GM19193 (cell line): ENCODE data around the gene ANKH.

Experiments
- POLR2A ChIP-seq: IDR thresholded peaks from 4 replicates; pipeline ENCODE4 v1.6.1; 2011; ENCODE audit not compliant: insufficient read depth, insufficient read length; ENCODE audit errors: extremely low read depth

The ANKH gene

DNA sequence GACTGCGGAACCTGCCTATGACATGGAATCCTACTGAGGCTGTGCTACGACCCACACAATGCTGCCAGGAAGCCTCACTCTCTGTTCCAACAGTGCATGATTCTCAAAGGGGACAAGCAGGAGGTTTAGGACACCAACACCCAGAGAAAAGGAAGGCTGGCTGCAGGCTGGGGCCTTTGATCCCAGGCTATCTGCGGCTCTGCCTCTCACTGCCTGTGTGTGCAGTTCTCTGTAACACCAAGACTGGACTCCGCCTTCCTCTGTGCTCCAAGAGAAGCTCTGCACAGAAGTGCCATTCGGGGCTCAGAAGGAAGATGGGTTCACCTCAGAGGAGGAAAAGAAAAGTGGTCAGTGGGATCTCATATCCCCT lies 20.5 kb downstream of the ANKH start:
- no peak for TF ChIP-seq POLR2A

DNA sequence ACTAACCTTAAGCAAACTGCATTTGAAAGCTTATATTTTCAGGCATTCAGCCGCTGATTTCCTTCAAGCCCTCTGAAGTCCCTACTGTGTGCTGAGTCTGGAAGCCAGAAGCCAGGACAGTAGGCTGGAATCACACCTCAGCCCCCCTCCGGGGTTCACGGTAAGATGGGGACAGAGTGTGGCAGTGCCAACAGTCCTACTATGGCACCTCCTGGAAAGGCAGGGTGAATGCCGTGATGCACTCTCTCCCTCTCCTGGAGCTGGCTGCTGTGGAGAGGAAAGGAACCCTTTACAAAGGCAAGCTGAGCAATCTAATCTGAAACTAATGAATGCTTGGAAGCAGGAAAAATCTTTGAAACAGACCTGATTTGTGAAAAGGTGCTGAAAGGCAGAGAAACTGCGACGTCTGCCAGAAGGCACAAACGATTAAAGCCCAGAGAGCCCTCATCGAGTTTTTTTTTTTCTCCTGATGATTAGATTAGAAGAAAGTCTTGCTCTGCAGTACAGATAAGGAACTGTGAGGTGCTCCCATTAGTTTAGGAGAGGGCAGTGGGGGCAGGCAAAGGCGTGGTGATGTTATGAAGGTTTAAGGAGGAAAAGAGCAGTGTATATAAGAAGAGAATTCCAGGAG lies 21.0 kb downstream of the ANKH start:
- no peak for TF ChIP-seq POLR2A

DNA sequence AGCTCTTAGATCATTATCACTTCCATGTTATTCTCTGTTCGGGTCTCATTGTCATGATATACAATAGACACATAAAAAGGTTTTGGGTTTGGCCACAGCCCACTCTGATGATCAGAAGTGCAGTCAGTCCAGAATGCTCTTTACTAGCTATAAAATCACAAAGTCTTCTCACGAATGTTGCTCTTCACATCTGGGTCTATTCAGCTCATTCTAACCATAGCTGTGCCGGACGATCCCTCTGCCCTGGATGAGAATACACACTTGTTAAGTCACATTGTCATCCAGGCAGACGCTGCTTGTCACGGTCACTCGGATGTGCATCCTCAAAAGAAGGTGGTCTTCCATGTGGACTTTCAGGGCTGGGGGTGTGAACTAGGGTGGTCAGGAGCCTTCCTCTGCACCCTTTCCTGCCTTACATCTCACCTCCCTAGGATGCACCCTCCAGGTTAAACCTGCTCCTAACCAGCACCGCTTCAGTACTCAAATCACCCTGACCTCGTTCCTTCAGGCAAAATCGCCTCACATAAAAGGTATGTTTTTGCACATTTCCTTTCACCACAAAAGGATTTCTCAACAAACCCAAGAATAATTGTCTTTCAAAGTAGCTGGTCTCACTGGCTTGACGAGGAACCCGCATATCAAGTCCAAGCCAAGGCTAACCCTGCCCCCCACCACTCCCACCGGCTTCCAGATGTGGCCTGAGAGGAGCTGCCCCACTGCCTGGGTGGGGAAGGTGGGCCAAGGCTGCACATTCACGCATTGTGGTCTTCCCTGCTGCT lies 21.9 kb downstream of the ANKH start:
- TF ChIP-seq POLR2A: no peak

DNA sequence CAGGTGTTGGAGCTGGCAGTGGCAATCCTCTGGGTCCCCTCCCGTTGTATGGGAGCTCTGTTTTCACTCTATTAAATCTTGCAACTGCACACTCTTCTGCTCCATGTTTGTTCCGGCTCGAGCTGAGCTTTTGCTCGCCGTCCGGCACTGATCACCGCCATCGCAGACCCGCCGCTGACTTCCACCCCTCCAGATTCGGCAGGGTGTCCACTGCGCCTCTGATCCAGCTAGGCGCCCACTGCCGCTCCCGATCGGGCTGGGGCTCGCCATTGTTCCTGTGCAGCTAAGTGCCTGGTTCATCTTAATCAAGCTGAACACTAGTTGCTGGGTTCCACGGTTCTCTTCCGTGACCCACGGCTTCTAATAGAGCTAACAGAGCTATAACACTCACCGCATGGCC lies 23.2 kb downstream of the ANKH start:
- TF ChIP-seq POLR2A: no peak

DNA sequence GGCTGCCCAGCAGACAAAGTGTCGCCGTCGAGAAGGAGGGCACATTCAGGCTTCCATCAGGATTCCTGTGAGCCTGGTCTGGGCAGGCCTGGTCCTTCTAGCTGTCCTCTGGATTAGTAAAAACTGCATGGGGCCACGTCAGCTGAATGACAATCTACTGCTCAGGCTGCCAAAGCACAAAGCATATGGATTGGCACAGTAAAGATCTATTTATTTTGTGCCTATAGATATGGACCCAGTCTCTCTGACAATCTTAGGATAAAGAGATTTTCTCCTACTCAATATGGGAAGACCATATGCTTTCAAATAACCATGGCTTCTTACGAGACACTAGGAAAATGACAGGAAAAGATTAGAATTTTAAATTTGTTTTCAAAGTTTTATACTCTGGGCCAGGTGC lies 24.1 kb downstream of the ANKH start:
- no peak for TF ChIP-seq POLR2A

DNA sequence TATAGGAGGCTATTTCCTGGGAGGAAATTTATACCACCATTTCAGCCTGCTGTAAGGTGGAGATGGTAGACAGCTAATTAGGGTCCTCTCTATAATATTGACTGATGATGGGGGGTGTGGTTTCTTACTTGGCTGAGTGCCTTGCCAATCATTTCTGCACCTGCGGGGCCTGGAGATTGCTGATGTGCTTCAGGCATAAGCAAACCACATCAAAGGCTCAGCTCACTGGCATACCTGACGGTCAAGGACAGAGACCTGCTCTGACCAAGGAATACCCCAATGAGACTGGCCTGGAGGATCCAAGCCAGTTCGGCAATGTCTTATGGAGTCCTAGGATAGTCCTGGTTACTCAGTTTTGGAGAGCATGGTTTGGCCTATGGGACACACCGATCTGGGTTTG lies 29.5 kb downstream of the ANKH start:
- no peak for TF ChIP-seq POLR2A

DNA sequence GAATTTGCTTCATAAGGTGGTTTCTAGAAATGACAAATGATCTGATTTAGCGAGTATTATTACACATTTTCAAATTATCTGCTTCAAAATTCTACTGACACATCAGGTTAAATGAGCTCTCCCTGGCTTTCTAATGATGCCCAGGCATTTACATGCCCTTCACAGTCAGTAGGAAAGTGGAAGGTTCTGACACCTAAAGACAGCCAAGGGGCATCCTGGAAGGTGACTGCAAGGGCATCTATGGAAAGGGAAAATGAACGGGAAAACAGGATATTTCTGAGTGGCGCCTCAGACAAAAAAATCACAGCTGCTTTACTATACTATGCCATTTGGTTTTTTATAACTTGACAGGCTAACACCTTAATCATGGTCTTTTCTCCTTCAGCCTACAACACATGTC lies 31.0 kb downstream of the ANKH start:
- TF ChIP-seq POLR2A: no peak

DNA sequence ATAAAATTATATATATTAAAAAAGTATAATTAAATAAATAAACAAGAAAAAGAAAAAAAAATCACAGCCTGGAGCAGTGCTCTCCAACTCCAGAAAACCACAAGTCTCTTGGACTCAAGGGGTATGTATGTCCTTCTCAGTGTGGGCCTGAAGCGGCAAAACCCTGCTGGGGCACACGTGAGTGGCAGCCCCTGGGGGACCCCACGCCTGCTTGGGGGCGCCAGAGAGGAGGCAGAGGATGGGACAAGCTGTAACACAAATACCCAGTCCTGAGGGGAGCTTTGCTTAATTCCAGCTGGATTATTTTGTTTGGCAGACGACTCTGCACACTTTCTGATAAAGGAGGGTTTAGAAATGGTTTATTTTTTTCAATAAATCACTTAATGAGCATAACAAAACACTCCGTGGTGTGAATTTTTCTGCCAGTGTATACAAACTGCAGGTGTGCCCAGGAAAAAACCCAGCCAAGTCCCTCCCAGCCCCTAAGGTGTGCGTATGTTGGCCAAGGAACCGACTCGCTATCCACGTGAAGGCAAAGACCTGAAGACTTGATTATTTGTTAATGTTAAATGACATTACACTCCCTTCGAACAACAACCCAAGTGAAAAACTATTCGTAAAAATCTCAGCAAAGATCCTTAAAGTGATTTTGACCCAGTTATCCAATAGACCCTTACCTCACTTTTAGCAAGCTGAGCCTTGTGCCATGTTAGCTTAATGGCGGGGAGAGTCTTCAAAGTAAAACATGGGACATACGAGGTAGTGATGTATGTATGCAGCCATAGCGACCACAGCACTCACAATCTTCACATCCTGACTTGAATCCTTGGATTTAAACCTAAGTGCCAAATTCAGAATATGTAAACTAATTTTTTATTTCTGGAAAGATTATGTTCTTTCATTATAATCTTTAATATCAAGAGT lies 32.9 kb downstream of the ANKH start:
- no peak for TF ChIP-seq POLR2A

DNA sequence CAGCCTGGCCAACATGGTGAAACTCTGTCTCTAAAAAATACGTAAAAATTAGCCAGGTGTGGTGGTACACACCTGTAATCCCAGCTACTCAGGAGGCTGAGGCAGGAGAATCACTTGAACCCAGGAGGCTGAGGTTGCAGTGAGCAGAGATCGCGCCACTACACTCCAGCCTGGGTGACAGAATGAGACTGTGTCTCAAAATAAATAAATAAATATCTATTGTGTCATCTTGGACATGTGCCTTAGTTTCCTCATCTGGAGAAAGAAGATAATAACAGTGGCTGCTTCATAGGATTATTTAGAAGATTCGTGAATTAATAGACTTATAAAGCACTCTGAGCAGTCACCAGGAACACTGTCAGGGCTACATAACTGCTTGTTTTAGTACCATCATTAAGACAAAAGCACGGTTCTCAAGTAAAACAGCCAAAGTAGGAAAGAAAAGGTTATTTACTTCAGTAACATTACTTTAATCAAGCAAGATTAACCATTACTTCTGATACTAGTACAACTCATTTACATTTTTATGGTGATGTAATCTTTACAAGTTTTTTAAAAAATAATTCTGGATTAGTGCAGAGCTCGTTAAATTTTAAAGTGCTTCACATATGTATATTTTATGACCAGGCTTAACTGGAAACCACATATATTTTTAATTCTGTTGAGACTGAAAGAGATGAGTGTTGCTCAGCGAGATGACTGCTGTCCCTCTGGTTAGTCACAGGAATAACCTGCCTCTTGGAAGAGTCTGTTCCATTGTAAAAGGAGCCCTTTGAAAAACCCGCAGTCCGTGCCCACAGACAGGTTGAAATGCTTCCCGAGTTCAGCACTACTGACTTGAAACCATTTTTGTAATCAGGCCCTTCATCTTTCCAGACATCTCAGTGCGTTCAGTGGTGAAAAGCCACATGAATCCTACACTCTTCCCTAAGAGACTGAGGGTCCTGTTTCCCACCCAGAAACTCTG lies 36.7 kb downstream of the ANKH start:
- TF ChIP-seq POLR2A: no peak

DNA sequence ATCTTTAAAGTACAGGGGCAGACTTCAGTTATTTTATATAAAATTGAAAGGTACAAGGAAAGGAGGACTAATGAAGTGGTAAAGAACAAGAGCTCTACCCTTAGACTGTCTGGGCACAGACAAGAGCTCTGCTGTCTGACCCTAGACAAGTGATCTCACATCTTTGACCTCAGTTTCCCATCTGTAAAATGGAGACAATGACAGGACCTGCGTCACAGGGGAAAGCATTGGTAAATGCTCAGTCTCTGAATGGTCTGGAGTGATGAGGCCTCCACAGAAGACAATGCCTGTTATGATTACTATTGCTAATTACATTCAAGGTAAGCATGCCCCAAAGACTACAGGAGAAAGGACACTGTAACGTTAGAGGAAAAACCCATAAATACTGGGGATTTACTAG lies 37.5 kb downstream of the ANKH start:
- no peak for TF ChIP-seq POLR2A

DNA sequence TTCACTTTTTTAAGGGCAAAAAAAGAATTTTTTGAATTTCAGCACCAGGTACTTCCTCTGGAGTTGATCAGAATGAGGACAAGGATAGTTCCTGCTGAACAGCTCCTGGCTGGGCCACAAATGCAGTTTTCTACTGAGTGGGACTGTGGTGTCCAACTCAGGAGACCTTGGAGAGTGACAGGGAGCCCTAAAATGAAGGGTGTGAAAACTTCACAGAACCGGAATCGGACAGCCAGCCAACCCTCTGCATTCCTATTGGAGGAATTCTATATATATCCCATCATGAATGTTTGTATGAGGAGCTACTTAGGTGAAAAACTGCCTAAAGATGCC lies 40.6 kb downstream of the ANKH start:
- no peak for TF ChIP-seq POLR2A

DNA sequence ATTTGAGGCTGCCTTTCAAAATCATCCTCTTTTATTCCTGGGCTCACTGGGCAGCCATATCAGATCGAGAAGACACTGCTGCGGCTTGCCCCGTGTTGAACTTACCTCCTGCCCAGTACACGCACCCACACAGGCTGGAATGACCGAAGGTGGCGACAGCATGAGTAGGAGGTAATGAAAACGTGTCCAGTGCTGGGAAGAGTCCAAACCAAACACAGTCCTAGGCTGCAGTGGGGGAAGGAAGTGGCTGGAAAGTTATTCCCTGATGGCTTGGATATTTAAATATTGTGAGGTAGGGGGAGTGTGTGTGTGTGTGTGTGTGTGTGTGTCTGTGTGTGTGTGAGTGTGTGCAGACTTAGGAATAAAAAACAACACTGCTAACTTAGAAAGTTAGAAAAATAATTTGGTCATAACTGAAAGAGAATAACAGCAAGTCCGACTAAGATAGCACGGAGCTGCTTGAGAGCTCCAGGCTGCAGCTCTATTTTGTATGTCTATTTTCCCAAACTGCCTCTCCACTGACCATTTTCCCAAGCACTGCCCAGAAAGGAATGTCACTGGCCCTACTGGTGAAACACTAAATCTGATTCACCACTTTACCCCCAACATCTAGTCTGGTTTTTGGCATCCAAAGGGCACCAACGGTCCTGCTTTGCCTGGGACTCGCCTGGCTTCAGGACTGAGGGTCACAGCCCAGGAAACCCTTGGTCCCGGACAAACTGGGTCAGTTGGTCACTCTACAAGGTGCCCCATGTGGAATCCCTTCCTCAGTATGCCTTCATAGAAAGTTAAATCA lies 41.2 kb downstream of the ANKH start:
- TF ChIP-seq POLR2A: no peak

DNA sequence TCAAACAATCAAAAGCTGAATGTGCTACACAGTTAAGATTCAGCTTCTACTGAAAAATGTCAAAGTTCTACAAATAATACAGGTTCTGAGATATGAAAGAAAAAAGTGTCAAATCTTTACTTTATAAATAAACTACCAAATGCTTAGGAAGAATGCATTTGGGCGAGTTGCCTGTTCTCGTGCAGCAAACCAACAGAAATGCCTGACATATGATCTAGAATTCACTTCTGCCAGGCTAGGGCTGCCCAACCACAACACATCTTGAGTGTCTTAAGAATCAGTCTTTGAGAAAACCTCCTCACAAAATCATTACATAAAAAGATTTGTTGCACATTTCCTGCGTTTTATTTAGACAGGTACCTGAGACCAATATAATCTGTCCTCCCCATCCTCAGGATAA lies 42.2 kb downstream of the ANKH start:
- TF ChIP-seq POLR2A: no peak

DNA sequence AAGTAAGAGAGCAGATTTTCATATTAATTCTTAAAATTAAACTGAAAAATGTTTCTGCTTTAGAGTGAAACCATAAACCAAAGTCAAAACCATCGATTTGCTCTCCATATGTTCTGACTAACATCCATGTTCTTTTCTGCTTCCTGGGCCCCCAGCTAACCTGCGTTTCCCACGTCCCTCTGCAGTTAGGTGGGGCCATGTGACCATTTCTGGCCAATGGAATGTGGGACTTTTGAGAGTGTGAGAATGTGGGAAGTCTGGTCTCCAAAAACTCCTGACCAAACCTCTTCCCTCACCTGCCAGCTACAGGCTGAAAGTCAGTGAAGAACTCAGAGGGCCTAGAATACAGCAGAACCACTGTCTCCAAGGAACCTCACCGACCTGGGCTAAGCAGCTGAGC lies 44.9 kb downstream of the ANKH start:
- TF ChIP-seq POLR2A: no peak
